ENCODE measurements around the gene PPM1B.

Gene PPM1B

DNA sequence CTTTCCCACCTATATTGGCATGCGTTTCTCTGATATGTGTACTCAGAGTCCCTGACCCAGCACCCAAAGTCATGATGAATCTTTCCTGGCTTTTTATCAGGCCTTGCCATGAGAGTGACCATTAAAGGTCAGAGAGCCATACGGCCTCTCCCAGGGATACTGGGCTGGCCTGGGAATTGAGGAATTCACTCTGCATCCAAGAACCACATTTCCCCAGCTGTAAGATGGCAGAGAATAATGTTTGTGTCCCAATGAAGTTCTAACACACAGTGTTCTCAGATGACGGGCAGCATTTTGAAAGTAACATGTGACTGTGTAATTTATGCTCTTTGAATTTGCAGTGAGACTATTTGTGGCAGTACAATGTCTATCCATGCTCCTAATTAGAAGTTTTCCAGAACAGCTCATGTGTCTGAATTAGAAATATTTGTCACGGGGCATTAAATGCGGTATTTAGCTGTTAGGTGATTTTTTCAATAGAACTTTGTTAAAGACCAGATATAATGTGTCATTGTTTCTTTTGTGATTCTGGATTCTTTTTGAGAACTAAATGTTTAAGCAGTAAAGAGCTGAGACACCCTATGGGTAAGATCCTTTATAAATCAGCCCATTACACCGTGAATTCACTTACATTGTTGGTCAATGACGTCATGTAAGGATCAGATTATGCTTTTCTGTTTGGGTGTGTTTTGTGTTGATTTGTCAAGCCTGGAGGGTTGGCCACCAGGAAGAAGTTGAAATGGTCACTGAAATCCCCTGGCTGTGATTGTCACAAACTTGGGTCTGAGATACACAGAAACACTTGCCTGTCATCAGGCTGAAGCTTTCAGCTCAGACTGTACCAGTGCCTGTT is 99.3 kb downstream of the PPM1B start:
- Mint-ChIP-seq H3K36me3 (no peaks in the 10 kb centered on the region), H3K4me1 (no peaks in the 10 kb centered on the region), H3K27ac (no peak overlapping the region), H3K27me3 (no peaks in the 10 kb centered on the region), H3K4me3 (no peak overlapping the region), H3K9me3 (no peaks in the 10 kb centered on the region)
- DNase-seq, result no peak
- CTCF ChIA-PET, result interaction anchor here (1.1 kb wide), 1 partner anchor 183 kb away, joined by 3 read pairs; no protein-coding TSS in a partner anchor

DNA sequence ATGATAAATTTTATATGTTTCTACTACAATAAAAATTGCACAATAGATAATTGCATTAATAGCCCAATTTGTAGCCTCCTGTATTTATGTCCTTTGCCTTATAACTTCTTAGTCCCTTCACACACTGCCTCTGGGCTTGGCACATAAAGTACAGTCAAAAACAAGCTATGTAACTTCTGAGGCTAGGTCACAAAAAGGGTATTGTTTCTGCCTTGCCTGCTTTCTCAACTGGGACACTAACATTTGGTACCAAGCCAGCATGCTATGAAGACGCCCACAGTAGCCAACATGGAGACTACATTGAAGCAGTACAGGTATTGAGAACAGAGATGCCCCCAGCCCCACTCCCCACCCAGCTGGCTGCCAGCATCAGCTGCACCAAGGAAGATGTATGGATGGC is 101.2 kb downstream of the PPM1B start:
- no peak overlapping the region for H3K27ac Mint-ChIP-seq
- H3K4me3 Mint-ChIP-seq, result no peak overlapping the region
- H3K9me3 Mint-ChIP-seq, result no peaks in the 10 kb centered on the region
- CTCF ChIA-PET, result interaction anchor here (0.6 kb wide), 1 partner anchor 197 kb away, joined by 4 read pairs; no protein-coding TSS in a partner anchor
- no peaks in the 10 kb centered on the region for H3K4me1 Mint-ChIP-seq
- no peaks in the 10 kb centered on the region for H3K36me3 Mint-ChIP-seq
- no peak for DNase-seq
- no peaks in the 10 kb centered on the region for H3K27me3 Mint-ChIP-seq

DNA sequence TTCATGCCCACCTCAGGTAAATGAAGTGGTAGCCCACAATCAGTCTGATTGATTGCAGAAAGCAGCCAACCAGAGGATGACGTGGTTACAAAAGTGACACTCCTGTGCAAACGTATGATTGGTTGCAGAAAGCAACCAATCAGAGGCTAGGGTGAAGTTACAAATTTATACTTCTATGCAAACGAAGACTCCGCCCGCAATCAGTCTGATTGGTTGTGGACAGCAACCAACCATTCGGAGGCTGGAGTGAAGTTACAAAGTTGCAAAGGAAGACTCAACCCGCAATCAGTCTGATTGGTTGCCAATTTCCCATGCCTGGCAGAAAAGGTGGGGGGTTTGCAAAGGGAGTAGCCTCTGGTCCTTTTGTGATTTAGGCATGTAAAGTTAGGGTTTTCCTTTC is 102.6 kb downstream of the PPM1B start:
- Mint-ChIP-seq H3K4me1 (no peaks in the 10 kb centered on the region), H3K27me3 (no peaks in the 10 kb centered on the region), H3K36me3 (no peaks in the 10 kb centered on the region), H3K9me3 (no peaks in the 10 kb centered on the region), H3K4me3 (no peak overlapping the region), H3K27ac (no peak overlapping the region)
- CTCF ChIA-PET, result no interaction called here
- no peak for DNase-seq

DNA sequence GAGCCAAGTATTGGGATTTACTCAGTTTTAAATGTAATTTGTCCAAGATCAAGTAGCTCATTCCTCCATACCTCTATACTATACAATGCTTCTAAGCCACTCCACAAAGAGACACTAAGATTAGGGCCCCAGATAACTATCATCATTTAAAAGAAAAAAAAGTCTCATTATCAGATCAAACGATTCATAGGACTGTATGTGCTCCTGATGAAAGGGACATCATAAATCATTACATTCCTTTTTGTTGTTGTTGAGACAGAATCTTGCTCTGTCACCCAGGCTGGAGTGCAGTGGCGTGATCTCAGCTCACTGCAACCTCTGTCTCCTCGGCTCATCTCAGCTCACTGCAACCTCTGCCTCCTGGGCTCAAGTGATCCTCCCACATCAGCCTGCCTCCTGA is 104.4 kb downstream of the PPM1B start:
- DNase-seq, result no peak
- H3K4me3 Mint-ChIP-seq, result no peak overlapping the region
- H3K27me3 Mint-ChIP-seq, result no peaks in the 10 kb centered on the region
- H3K9me3 Mint-ChIP-seq, result no peaks in the 10 kb centered on the region
- H3K4me1 Mint-ChIP-seq, result no peaks in the 10 kb centered on the region
- H3K27ac Mint-ChIP-seq, result no peak overlapping the region
- H3K36me3 Mint-ChIP-seq, result no peaks in the 10 kb centered on the region
- CTCF ChIA-PET, result no interaction called here

DNA sequence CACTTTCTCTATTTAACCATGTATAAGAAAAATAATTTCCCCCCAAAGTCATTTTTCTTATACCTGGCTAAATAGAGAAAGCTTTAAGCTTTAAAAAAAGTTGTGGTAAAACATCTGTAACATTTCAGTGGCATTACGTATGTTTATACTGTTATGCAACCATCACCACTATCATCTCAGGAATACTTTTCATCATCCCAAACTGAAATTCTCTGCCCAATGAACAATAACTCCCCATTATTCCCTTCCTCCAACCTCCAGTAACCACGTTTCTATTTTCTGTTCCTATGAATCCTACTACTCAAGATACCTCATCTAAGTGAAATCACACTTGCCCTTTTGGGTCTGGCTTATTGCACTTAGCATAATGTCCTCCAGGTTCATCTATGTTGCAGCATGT is 104.9 kb downstream of the PPM1B start:
- H3K36me3 Mint-ChIP-seq, result no peaks in the 10 kb centered on the region
- no peaks in the 10 kb centered on the region for H3K27me3 Mint-ChIP-seq
- no peak overlapping the region for H3K27ac Mint-ChIP-seq
- no peak overlapping the region for H3K4me3 Mint-ChIP-seq
- no peaks in the 10 kb centered on the region for H3K9me3 Mint-ChIP-seq
- no peaks in the 10 kb centered on the region for H3K4me1 Mint-ChIP-seq
- CTCF ChIA-PET, result no interaction called here
- DNase-seq, result no peak

DNA sequence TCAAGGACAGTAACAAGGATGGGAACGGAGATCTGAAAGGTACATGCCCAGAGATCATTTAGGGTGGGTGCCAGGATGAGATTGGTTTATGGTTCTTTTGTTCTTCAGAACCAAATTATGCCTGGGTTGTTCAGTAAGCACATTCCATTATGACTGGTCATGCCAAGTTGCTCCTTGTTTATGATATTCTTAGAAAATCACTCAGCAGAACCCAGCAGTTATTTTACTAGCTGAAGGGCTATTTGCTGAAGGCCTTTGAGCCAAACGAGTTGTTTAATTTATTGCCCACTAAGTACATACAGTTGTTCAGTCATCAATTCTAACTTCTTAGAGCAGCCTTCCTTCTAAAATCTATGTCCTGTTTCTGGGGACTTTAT is 107.2 kb downstream of the PPM1B start:
- Mint-ChIP-seq H3K4me3 (no peak overlapping the region), H3K9me3 (no peaks in the 10 kb centered on the region), H3K27ac (no peak overlapping the region), H3K4me1 (no peaks in the 10 kb centered on the region), H3K36me3 (no peaks in the 10 kb centered on the region), H3K27me3 (peaks cover 1% of the 10 kb centered on the region)
- DNase-seq, result no peak
- CTCF ChIA-PET, result interaction anchor here (1.1 kb wide), 1 partner anchor 136 kb away, joined by 3 read pairs; no protein-coding TSS in a partner anchor

DNA sequence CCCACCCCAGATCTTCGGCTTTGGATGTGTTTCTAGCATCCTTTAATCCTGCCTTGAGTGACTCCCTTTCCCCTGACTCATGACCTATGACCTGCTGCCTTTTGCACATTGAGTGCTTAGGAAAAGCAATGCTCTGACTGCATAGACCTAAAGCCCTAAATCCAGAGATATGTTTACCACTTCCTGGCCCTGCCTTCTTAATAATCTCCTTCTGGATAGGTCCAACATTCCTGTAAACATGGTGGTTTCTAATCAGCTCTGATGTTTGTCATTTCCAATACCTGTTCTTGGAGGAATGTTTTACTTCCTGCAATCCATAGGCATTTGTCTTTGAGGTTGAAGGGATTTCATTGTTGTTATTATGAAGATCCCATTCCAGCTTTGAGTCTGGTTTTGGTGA is 108.9 kb downstream of the PPM1B start:
- H3K27me3 Mint-ChIP-seq, result peaks cover 4% of the 10 kb centered on the region
- H3K4me3 Mint-ChIP-seq, result no peak overlapping the region
- H3K27ac Mint-ChIP-seq, result no peak overlapping the region
- H3K9me3 Mint-ChIP-seq, result no peaks in the 10 kb centered on the region
- CTCF ChIA-PET, result no interaction called here
- H3K36me3 Mint-ChIP-seq, result no peaks in the 10 kb centered on the region
- no peak for DNase-seq
- H3K4me1 Mint-ChIP-seq, result no peaks in the 10 kb centered on the region

DNA sequence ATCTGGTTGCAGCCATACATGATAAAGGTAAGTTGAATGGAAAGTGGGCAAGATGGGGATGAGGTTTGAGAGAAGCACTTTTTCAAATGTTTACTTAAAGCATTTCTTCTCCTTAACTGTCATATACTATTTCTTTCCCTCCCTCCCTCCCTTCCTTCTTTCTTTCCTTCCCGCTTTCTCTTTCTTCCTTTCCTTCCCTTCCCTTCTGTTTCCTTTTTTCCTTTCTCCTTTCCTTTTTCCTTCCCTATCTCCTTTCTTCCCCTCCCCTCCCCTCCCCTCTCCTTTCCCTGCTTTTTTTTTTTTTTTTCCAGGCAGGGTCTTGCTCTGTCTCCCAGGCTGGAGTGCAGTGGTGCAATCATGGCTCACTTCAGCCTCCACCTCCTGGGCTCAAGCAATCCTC is 112.2 kb downstream of the PPM1B start:
- no peaks in the 10 kb centered on the region for H3K4me1 Mint-ChIP-seq
- H3K36me3 Mint-ChIP-seq, result no peaks in the 10 kb centered on the region
- H3K27ac Mint-ChIP-seq, result no peak overlapping the region
- no peak overlapping the region for H3K4me3 Mint-ChIP-seq
- DNase-seq, result no peak
- CTCF ChIA-PET, result no interaction called here
- H3K9me3 Mint-ChIP-seq, result no peaks in the 10 kb centered on the region
- H3K27me3 Mint-ChIP-seq, result peaks cover 4% of the 10 kb centered on the region

Measured in activated naive CD4-positive, alpha-beta T cell treated with anti-CD3 and anti-CD28 coated beads, Interleukin-2, amount 10 ng/mL, durations not matched to agents 7 days and 5 days (primary cell).